Mucosa of rectum (tissue), 2 donors: ENCODE measurements around the gene PXMP4.
A peak's percentile ranks its signal among the peaks of the same experiment; 100 is the strongest.

Source experiments
- H3K27ac ChIP-seq, 2 donors: one replicate each; pipeline ENCODE4 v1.7.0; 2013; ENCODE audit warnings: inconsistent platforms in 2 of 2, low read depth in 2 of 2, low read length in 2 of 2
- H3K27me3 ChIP-seq, 2 donors: one replicate each; pipeline ENCODE4 v1.7.0; 2013; ENCODE audit warnings: low read length in 2 of 2; ENCODE audit not compliant: control insufficient read depth in 2 of 2, insufficient read depth in 2 of 2
- H3K36me3 ChIP-seq, 2 donors: one replicate each; pipeline ENCODE4 v1.7.0; 2013; ENCODE audit warnings: low read length in 2 of 2; ENCODE audit not compliant: control insufficient read depth in 2 of 2, insufficient read depth in 2 of 2
- H3K4me1 ChIP-seq, 2 donors: one replicate each; pipeline ENCODE4 v1.7.0; 2013; ENCODE audit warnings: low read length in 2 of 2, mild to moderate bottlenecking in 1 of 2; ENCODE audit not compliant: control insufficient read depth in 2 of 2, insufficient read depth in 2 of 2
- H3K4me3 ChIP-seq, 2 donors: one replicate each; pipeline ENCODE4 v1.7.0; 2013; ENCODE audit warnings: low read length in 2 of 2
- H3K9ac ChIP-seq, 2 donors: one replicate each; pipeline ENCODE4 v1.7.0; 2013; ENCODE audit warnings: low read length in 2 of 2, low read depth in 1 of 2, mild to moderate bottlenecking in 1 of 2
- H3K9me3 ChIP-seq, 2 donors: one replicate each; pipeline ENCODE4 v1.7.0; 2013; ENCODE audit warnings: low read length in 2 of 2; ENCODE audit not compliant: control insufficient read depth in 2 of 2
- donor health status: healthy.
- donor health status: Normal muscosa, but diverticular disease.

The PXMP4 gene

GRCh38 chr20:33669873-33670640 lies 50.1 kb downstream of the PXMP4 start:
- Histone ChIP-seq H3K9me3 (no peaks in the 10 kb centered on the region), H3K36me3 (peaks cover 13 to 20% of the 10 kb centered on the region in 2 donors), H3K9ac (no peak overlapping the region), H3K4me1 (peaks cover 41 to 44% of the 10 kb centered on the region in 2 donors), H3K27me3 (no peaks in the 10 kb centered on the region), H3K27ac (no peak overlapping the region), H3K4me3 (no peak overlapping the region)

GRCh38 chr20:33669224-33669623 lies 50.9 kb downstream of the PXMP4 start:
- Histone ChIP-seq H3K4me3 (no peak overlapping the region), H3K36me3 (peaks cover 13 to 20% of the 10 kb centered on the region in 2 donors), H3K9ac (no peak overlapping the region), H3K27ac (no peak overlapping the region), H3K27me3 (no peaks in the 10 kb centered on the region), H3K9me3 (no peaks in the 10 kb centered on the region), H3K4me1 (peaks cover 38 to 40% of the 10 kb centered on the region in 2 donors)

- H3K9me3 ChIP-seq: no peaks in the 10 kb centered on the region
- peak overlapping the region; percentile 70 to 74 for H3K4me3 ChIP-seq
- H3K27me3 ChIP-seq: no peaks in the 10 kb centered on the region
- peak overlapping the region in 1 of 2 donors; percentile 95 for H3K27ac ChIP-seq
- H3K36me3 ChIP-seq: peaks cover 13 to 20% of the 10 kb centered on the region in 2 donors
- no peak overlapping the region for H3K9ac ChIP-seq
- H3K4me1 ChIP-seq: peaks cover 41 to 45% of the 10 kb centered on the region in 2 donors
Observed at GRCh38 chr20:33668466-33669155, 51.5 kb downstream of the PXMP4 start.

- Histone ChIP-seq H3K4me3 (peak overlapping the region; percentile 70 to 74), H3K27ac (peak overlapping the region; percentile 94 to 95), H3K27me3 (no peaks in the 10 kb centered on the region), H3K9ac (peak overlapping the region; percentile 70 to 80), H3K36me3 (peaks cover 13 to 20% of the 10 kb centered on the region in 2 donors), H3K4me1 (peaks cover 39 to 42% of the 10 kb centered on the region in 2 donors), H3K9me3 (no peaks in the 10 kb centered on the region)
Observed at GRCh38 chr20:33667676-33668465, 52.2 kb downstream of the PXMP4 start.

GRCh38 chr20:33667245-33667675 lies 52.9 kb downstream of the PXMP4 start:
- Histone ChIP-seq H3K27ac (peak overlapping the region; percentile 94 to 95), H3K9me3 (no peaks in the 10 kb centered on the region), H3K4me3 (peak overlapping the region; percentile 70 to 74), H3K27me3 (no peaks in the 10 kb centered on the region), H3K36me3 (peaks cover 13 to 20% of the 10 kb centered on the region in 2 donors), H3K9ac (peak overlapping the region; percentile 70 to 80), H3K4me1 (peaks cover 37 to 39% of the 10 kb centered on the region in 2 donors)

- H3K36me3 ChIP-seq: peaks cover 13 to 20% of the 10 kb centered on the region in 2 donors
- peak within 1 kb of the TSS; percentile 70 to 74 for H3K4me3 ChIP-seq
- no peaks in the 10 kb centered on the region for H3K27me3 ChIP-seq
- H3K4me1 ChIP-seq: peaks cover 37 to 39% of the 10 kb centered on the region in 2 donors
- H3K27ac ChIP-seq: peak within 1 kb of the TSS; percentile 94 to 95
- peak within 1 kb of the TSS; percentile 70 to 80 for H3K9ac ChIP-seq
- H3K9me3 ChIP-seq: no peaks in the 10 kb centered on the region
Observed at GRCh38 chr20:33666293-33667244, 53.5 kb downstream of the PXMP4 start, which contains the start of gene ACTL10. TSS of gene ACTL10 (plus strand) at chr20:33666943. CDS start at chr20:33667498, 555 bp downstream.

GRCh38 chr20:33664762-33665144 lies 55.4 kb downstream of the PXMP4 start:
- Histone ChIP-seq H3K4me1 (peaks cover 37 to 39% of the 10 kb centered on the region in 2 donors), H3K9ac (no peak overlapping the region), H3K9me3 (no peaks in the 10 kb centered on the region), H3K27ac (peak overlapping the region in 1 of 2 donors; percentile 93), H3K36me3 (peaks cover 7 to 11% of the 10 kb centered on the region in 2 donors), H3K27me3 (no peaks in the 10 kb centered on the region), H3K4me3 (no peak overlapping the region)

GRCh38 chr20:33664085-33664761 lies 55.9 kb downstream of the PXMP4 start:
- peak overlapping the region; percentile 55 to 84 for H3K4me3 ChIP-seq
- H3K9ac ChIP-seq: peak overlapping the region; percentile 73 to 93
- no peaks in the 10 kb centered on the region for H3K9me3 ChIP-seq
- no peaks in the 10 kb centered on the region for H3K27me3 ChIP-seq
- peak overlapping the region; percentile 72 to 93 for H3K27ac ChIP-seq
- H3K4me1 ChIP-seq: peaks cover 37 to 39% of the 10 kb centered on the region in 2 donors
- peaks cover 5 to 9% of the 10 kb centered on the region in 2 donors for H3K36me3 ChIP-seq
